Ecto neural progenitor cell (in vitro differentiated cells): ENCODE measurements around the gene DNAJC17.

Source experiments
- DNase-seq: peaks from one replicate; pipeline ENCODE4 v3.0.0-alpha.2; 2018; ENCODE audit warnings: low spot score

The DNAJC17 gene

DNA sequence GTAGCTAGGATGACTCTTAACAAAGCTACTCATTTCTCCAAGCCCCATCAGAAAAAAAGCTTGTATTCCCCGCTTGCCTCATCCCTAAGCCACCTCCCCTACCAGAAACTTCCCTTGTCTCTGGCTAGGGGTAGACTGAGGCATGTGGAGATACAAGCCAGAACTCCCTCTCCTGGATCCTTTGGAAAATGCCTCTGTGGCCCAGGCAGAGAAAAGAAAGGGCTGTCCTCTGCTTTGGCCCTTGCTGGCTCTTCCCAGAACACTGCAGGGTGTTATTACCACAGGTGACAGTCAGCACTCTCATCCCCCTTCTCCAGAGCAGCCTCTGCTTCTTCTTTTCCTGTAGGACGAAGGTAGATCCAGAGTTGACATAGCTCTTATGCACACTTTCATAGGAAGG lies 67.4 kb downstream of the DNAJC17 start:
- DNase-seq, result no peak

DNA sequence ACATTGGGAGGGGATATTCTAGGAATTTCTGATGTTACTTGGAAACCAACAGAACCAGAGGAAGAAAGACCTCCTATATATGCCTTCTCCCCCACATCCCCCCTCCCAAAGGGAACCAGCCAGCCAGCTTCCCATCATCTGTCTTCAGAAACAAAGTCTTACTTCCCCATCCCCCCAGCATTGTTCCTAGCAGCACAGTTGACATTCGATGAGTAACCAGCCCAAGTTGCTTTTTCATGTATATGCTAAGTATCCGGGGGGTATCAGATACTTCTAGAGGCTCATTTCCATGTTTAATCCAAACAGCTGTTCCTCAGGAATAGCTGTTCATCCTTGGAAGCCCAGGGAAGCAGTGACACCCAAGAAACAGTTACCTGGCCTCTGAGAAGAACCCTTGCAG lies 68.2 kb downstream of the DNAJC17 start:
- no peak for DNase-seq

DNA sequence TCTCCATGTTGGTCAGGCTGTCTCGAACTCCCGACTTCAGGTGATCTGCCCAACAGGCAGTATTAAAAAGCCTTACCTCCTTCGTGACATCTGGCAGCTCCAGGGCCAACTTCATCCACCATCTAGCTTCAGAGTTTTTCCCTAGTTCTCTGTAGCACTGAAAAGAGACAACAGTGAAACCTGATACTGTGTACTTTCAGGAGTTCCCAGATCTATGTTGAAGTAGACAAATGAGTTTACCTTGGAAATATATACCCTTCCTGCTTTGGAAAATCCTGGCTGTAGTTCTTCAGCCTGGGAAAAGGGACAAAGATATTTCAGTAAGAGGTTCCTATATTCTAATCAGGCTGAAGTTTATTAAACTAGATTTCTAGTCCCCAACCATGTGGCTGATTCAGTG lies 70.2 kb downstream of the DNAJC17 start:
- DNase-seq, result no peak

DNA sequence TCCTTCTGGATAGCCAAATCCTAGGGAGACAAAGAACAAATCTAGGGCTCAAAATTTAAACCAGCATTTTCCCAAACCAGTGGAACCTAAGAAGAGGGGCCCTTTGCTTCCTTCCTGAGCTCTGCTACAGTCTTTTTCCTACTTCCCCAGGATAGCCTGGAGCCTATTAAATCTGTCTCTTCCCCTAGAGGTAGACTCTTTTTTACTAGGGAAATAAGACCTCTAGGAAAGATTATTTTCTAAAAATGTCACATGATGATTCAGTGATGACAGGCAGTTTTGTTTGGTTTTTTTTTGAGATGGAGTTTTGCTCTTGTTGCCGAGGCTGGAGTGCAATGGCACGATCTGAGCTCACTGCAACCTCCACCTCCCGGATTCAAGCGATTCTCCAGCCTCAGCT lies 70.7 kb downstream of the DNAJC17 start:
- DNase-seq, result no peak

DNA sequence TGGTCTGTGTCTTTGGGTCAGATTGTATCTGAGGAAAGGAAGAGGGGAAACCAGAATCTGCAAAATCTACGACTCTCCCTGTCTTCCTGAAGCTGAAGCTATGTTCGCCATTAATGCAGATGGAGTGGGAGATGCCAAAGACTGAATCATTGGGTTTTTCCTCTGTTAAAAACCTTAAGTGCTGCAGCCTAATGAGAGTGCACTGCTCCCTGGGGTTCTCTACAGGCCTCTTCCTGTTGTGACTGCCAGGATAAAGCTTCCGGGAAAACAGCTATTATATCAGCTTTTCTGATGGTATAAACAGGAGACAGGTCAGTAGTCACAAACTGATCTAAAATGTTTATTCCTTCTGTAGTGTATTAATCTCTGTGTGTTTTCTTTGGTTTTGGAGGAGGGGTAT lies 76.2 kb downstream of the DNAJC17 start:
- DNase-seq, result no peak

DNA sequence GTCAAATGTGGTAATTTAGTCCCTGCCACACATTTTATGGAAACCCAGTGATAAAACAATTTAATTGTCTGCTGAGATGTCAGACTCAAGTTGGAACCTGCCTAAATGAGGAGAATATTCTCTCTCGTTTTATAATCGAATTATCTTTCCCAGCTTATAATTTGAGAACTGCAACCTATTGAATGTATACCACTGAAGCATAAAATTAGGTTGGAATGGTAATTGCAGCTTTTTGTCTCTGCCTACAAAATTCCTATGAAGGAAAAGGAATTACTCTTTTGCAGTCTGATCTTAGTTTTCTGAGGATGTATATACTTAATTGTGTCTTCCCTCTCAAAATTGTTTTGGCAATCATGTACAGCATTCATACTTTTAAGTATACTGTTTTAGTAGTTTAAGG lies 83.4 kb downstream of the DNAJC17 start:
- DNase-seq, result no peak

DNA sequence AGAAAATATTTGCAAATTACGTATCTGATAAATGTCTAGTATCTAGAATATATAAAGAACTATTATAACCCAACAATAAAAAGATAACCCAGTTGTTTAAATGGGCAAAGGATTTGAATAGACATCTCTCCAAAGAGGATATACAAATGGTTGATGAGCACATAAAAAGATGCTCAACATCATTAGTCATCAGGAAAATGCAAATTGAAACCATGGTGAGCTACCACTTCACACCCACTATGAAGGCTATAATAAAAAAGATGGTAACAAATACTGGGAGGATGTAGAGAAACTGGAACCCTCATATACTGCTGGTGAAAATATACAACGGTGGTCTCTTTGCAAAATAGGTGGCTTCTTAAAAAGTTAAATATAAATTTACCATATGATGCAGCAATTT lies 84.3 kb downstream of the DNAJC17 start:
- no peak for DNase-seq

DNA sequence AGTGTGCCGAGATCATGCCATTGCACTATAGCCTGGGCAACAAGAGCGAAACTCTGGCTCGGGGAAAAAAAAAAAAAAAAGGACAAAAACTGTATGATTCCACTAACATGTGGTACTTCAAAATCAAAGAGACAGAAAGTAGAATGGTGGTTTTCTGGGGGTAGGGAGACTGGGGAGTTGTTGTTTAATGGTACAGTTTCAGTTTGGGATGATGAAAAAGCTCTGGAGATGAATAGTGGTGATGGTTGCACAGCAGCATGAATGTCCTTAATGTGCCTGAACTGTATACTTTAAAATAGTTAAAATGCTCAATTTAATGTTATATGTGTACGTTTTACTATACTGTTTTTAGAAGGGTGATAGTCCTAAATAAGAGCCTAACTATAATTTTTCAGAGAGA lies 84.9 kb downstream of the DNAJC17 start:
- no peak for DNase-seq

DNA sequence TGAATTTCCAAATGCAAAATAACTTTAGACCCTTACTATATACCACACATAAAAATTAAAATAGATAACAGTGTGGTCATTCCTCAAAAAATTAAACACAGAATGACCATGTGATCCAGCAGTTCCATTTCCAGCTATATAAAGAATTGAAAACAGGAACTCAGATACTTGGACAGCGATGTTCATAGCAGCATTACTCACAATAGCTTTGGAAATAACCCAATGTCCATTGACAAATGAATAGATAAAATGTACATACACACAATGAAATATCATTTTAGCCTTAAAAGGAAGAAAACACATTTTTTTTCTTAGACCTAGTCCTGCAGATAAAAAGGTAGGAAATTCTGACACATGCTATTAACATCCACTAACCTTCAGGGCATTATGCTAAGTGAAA lies 85.6 kb downstream of the DNAJC17 start:
- no peak for DNase-seq

DNA sequence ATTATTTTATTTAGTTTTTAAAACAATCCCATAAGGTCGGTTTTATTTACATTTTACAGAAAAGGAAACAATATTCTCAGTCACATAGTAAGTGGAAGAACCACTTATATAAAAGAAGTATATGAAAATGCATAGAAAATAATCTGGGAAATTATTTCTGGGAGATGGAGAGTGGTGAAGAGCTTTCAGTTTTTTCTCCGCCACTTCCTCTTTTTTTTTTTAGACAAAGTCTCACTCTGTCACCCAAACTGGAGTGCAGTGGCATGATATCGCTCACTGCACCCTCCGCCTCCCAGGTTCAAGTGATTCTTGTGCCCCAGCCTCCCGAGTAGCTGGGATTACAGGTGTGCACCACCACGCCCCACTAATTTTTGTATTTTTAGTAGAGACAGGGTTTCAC lies 91.1 kb downstream of the DNAJC17 start:
- DNase-seq, result no peak
